ENCODE data around the gene SKOR1. TPM values are rescaled to one million over a fixed set of nuclear protein-coding genes. Genes with fewer than 3 reads are reported as not detected.

The SKOR1 gene
- under 0.01 and 0.19 TPM in 2 replicates for total RNA-seq

GRCh38 chr15:67824976-67825880 is at the start of gene SKOR1:
SKOR1 (plus strand) TSS chr15:67825509; CDS start chr15:67825603, 94 bp downstream.

GRCh38 chr15:67839929-67840748 is 14.8 kb downstream of the SKOR1 start, which contains the start of gene RNU6-1:
RNU6-1 (minus strand) TSS chr15:67840045.

Other genes starting within 250 kb of the SKOR1 start
- gene RNU6-1, start 14.5 kb downstream of the SKOR1 start, total RNA-seq: not detected in 2 replicates
- gene PIAS1, start 228.8 kb downstream of the SKOR1 start, total RNA-seq: 10.2 and 16.0 TPM in 2 replicates